HepG2 (cell line): ENCODE results near the gene VPS37B. TPM values are rescaled to one million over a fixed set of nuclear protein-coding genes. Genes with fewer than 3 reads are reported as not detected.

Source experiments
- ATAC-seq: fragments of 200-7000 bp; cut with Tn5 transposase; 3 replicates; pipeline ENCODE4 v1.9.1; 2020; ENCODE audit warnings: mild to moderate bottlenecking, moderate library complexity
- BruUV-seq: library from RNA; stranded (reverse); fragments of 400-500 nt; replicated peaks from 2 replicates; lab custom pipeline; 2021; lab: Mats Ljungman, UMichigan
- CTCF ChIA-PET: fragments of 300-600 bp; formaldehyde crosslinking; extraction: SDS; loops from one replicate; lab custom pipeline; 2021; ENCODE audit warnings: low total read pairs, inconsistent platforms, low intra/inter-chr PET ratio; lab: Yijun Ruan, JAX
- POLR2A ChIA-PET: fragments of 350-600 bp; sonication (Branson Sonifier 250); formaldehyde crosslinking; loops from one replicate; lab custom pipeline; 2020; ENCODE audit warnings: antibody characterized with exemption, inconsistent platforms; lab: Yijun Ruan, JAX
- DNase-seq: peaks from one replicate; pipeline ENCODE4 v3.0.0-alpha.2; 2015; ENCODE audit warnings: low spot score
- FAIRE-seq: peaks from 3 replicates; lab custom pipeline; 2011; peaks lifted over from hg19 to GRCh38; lab: Jason Lieb, UNC
- H2AFZ ChIP-seq: one replicate; pipeline ENCODE4 v1.6.1; 2011; ENCODE audit warnings: low read length, inconsistent platforms
- H3K27ac ChIP-seq: fragments of 300-600 bp; 3 replicates; pipeline ENCODE4 v1.8.0; 2011; ENCODE audit warnings: mixed run types, mild to moderate bottlenecking, mixed read lengths, low read length, inconsistent platforms; ENCODE audit not compliant: insufficient read depth; ENCODE audit errors: extremely low read length
- H3K27me3 ChIP-seq, 2 experiments: fragments of 200-600 bp in 1 of 2; 2 replicates in 1 of 2; 3 replicates in 1 of 2; pipeline versions ENCODE4 v1.6.0 to v1.8.0; 2011; ENCODE audit warnings: low read length in 2 of 2, mild to moderate bottlenecking in 2 of 2, moderate library complexity in 2 of 2, inconsistent platforms in 1 of 2; ENCODE audit not compliant: insufficient read depth in 2 of 2, control insufficient read depth in 1 of 2
- H3K36me3 ChIP-seq, 2 experiments: fragments of 200-600 bp in 1 of 2; replicated peaks in 1 of 2; 2 replicates in 1 of 2; 3 replicates in 1 of 2; pipeline versions ENCODE4 v1.5.1 to v1.8.0; 2011; ENCODE audit warnings: low read length in 2 of 2, inconsistent platforms in 1 of 2; ENCODE audit not compliant: insufficient read depth in 2 of 2, control insufficient read depth in 1 of 2
- H3K4me1 ChIP-seq: 2 replicates; pipeline ENCODE4 v1.5.1; 2012; ENCODE audit warnings: low read length, inconsistent platforms; ENCODE audit not compliant: insufficient read depth
- H3K4me2 ChIP-seq: 2 replicates; pipeline ENCODE4 v1.6.0; 2011; ENCODE audit warnings: low read depth, low read length, inconsistent platforms
- H3K4me3 ChIP-seq, 3 experiments: fragments of 200-600 bp in 1 of 3; sonication (generic), shearing (Covaris generic) in 1 of 3; replicated peaks in 1 of 3; 2 replicates each; pipeline ENCODE4 v1.5.1; 2011 to 2016; ENCODE audit warnings: low read length in 3 of 3, inconsistent platforms in 2 of 3, low read depth in 2 of 3, mild to moderate bottlenecking in 2 of 3, control low read depth in 1 of 3, mixed read lengths in 1 of 3; ENCODE audit not compliant: insufficient read depth in 1 of 3
- H3K79me2 ChIP-seq: one replicate; pipeline ENCODE4 v1.6.1; 2011; ENCODE audit warnings: low read length, inconsistent platforms; ENCODE audit not compliant: insufficient read depth
- H3K9ac ChIP-seq: 2 replicates; pipeline ENCODE4 v1.6.0; 2011; ENCODE audit warnings: mild to moderate bottlenecking, low read depth, low read length, inconsistent platforms; ENCODE audit not compliant: insufficient read depth
- H3K9me3 ChIP-seq: 2 replicates; pipeline ENCODE4 v1.5.1; 2012; ENCODE audit warnings: mild to moderate bottlenecking, low read length
- H4K20me1 ChIP-seq: 2 replicates; pipeline ENCODE4 v1.6.0; 2011; ENCODE audit warnings: inconsistent platforms, mild to moderate bottlenecking, low read length, moderate library complexity; ENCODE audit not compliant: insufficient read depth
- SRY ChIP-seq: sonication (generic); formaldehyde crosslinking; IDR thresholded peaks from 2 replicates; pipeline ENCODE4 v1.8.0; 2022; ENCODE audit warnings: mild to moderate bottlenecking, missing genetic modification reagents
- ZNF121 ChIP-seq: sonication (generic); formaldehyde crosslinking; IDR thresholded peaks from 2 replicates; pipeline ENCODE4 v1.5.0; 2020; ENCODE audit warnings: mild to moderate bottlenecking, missing genetic modification reagents
- ZNF770 ChIP-seq: sonication (generic); formaldehyde crosslinking; IDR thresholded peaks from 2 replicates; pipeline ENCODE4 v1.5.0; 2020; ENCODE audit warnings: mild to moderate bottlenecking, missing genetic modification reagents
- WGBS: methylation state at CpG from one replicate; pipeline ENCODE4 v1.1.6; 2017; ENCODE audit warnings: low lambda C conversion rate; 5-methylcytosine and 5-hydroxymethylcytosine counted together
- in situ Hi-C: cut with HindIII; loops from 2 replicates; pipeline ENCODE4 v1.10.0; 2017; ENCODE audit warnings: low pct_unique_long_range_greater_than_20kb; ENCODE audit not compliant: extremely low pct_ligation_motif_present
- intact Hi-C: fragments of 100-400 bp; cut with micrococcal nuclease; formaldehyde crosslinking; loops from one replicate; pipeline ENCODE4 v1.10.0; 2022; ENCODE audit not compliant: unreplicated experiment
- polyA plus RNA-seq, 8 experiments: library from polyadenylated mRNA; depleted of rRNA in 3 of 8; stranded (reverse) in 7 of 8; unstranded in 1 of 8; fragments of >200 nt; fragmentation: Illumina TruSeq in 4 of 8; extraction: Trizol in 4 of 8; gene quantifications; 2 replicates each; pipeline versions ENCODE4 v1.2.1 to v1.2.3, GENCODE V29; 2011 to 2016; ENCODE audit warnings: low read depth in 4 of 8, missing spikeins in 1 of 8, mixed read lengths in 1 of 8; ENCODE audit not compliant: insufficient read depth in 1 of 8
- total RNA-seq, 5 experiments: library from RNA; depleted of rRNA; stranded (reverse); fragments of >200 nt; fragmentation: Illumina TruSeq; extraction: Trizol; gene quantifications; 2 replicates each; pipeline ENCODE4 v1.2.3, GENCODE V29; 2016; ENCODE audit warnings: low read depth in 1 of 5

VPS37B gene
- total and polyA plus RNA-seq, 2 of the 13 experiments (the other 11 are each of a cell fraction or from before 2014, with no cell fraction given): 4.6 to 5.3 TPM

DNA sequence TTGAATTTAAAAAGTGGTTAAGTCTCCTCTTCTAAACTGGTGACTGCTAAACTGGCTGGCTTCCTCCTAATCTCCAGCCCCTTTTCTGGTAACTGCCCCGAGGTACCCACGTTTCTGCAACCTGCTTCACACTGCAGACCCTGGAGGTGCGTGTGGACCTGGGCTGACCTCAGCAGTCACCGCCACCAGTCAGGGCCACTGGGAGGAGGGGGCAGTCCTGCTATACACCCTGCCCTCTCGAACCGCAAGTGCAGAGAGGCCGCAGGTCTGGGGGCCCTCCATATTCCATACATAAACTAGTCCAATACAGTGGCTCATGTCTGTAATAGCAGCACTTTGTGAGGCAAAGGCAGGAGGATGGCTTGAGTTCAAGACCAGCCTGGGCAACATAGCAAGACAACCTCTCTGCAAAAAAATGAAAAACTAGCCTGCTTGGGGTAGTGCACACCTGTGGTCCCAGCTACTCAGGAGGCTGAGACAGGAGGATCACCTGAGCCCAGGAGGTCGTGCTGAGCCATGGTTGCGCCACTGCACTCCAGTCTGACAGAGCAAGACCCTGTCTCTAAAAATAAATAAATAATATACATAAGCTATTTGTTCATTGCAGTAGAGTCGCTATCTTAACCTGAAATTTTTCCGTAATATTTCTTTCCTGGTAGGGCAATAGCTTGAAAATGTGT is 25.6 kb downstream of the VPS37B start:
- BruUV-seq: no TSS peak
- intact Hi-C loops: no loop called here
- no peak overlapping the region for H2AFZ ChIP-seq
- ATAC-seq (no peak), FAIRE-seq (no peak), DNase-seq (no peak)
- peaks cover 0 to 9% of the 10 kb centered on the region in 2 experiments; a peak in 3 of 5 replicates for H3K36me3 ChIP-seq
- peaks cover 15% of the 10 kb centered on the region for H3K79me2 ChIP-seq
- no peaks in the 10 kb centered on the region for H3K9me3 ChIP-seq
- no peaks in the 10 kb centered on the region for H3K27me3 ChIP-seq
- H4K20me1 ChIP-seq: no peaks in the 10 kb centered on the region
- H3K4me1 ChIP-seq: peaks cover 30% of the 10 kb centered on the region
- ChIA-PET CTCF (no interaction called here), POLR2A (no interaction called here)
- no peak overlapping the region for H3K4me3 ChIP-seq
- TF ChIP-seq SRY (no peak), ZNF770 (peak; percentile 22; the same call in 1 of the 2 replicates), ZNF121 (CRISPR knock-in tag) (0 out of 2 replicates have a peak, but pooled peaks have one; percentile 18)
- H3K4me2 ChIP-seq: no peak overlapping the region
- 70% methylated on average over 10 of the region's 11 CpGs for WGBS
- H3K9ac ChIP-seq: no peak overlapping the region
- in situ Hi-C loops: loop anchor here (25.0 kb wide), 1 partner anchor 367 kb away; the partner anchor contains the start of genes MPHOSPH9 and MTRFR
- no peak overlapping the region for H3K27ac ChIP-seq
